Panc1 (cell line): ENCODE measurements around the gene FAF2. TPM values are rescaled to one million over a fixed set of nuclear protein-coding genes. Genes with fewer than 3 reads are reported as not detected.

Source experiments
- ATAC-seq: fragments of 200-7000 bp; cut with Tn5 transposase; 2 replicates; pipeline ENCODE4 v1.9.1; 2020; ENCODE audit warnings: mild to moderate bottlenecking, moderate library complexity
- BruUV-seq: library from RNA; stranded (reverse); fragments of 400-500 nt; replicated peaks from 2 replicates; lab custom pipeline; 2021; lab: Mats Ljungman, UMichigan
- CTCF ChIA-PET: fragments of 300-600 bp; sonication (Branson Sonifier 250); formaldehyde crosslinking; loops from one replicate; lab custom pipeline; 2022; ENCODE audit warnings: antibody characterized with exemption; lab: Charles Lee
- POLR2A ChIA-PET: fragments of 300-600 bp; sonication (Branson Sonifier 250); formaldehyde crosslinking; loops from one replicate; lab custom pipeline; 2022; ENCODE audit warnings: antibody characterized with exemption; lab: Charles Lee
- DNase-seq: peaks from one replicate; pipeline ENCODE4 v3.0.0-alpha.2; 2010; ENCODE audit warnings: low read depth, low spot score
- H3K27ac ChIP-seq: 2 replicates; pipeline ENCODE4 v1.5.1; 2011; ENCODE audit warnings: mild to moderate bottlenecking, low read length, inconsistent platforms
- H3K27me3 ChIP-seq: fragments of 200-500 bp; sonication (Bioruptor generic); 2 replicates; pipeline ENCODE4 v1.6.0; 2014; ENCODE audit warnings: low read length, inconsistent platforms; ENCODE audit not compliant: control insufficient read depth, insufficient read depth
- H3K36me3 ChIP-seq: fragments of 200-500 bp; sonication (Bioruptor generic); 2 replicates; pipeline ENCODE4 v1.5.1; 2014; ENCODE audit warnings: inconsistent platforms, mild to moderate bottlenecking, low read length, moderate library complexity; ENCODE audit not compliant: control insufficient read depth, insufficient read depth
- H3K4me1 ChIP-seq: 2 replicates; pipeline ENCODE4 v1.5.1; 2011; ENCODE audit warnings: inconsistent platforms, mild to moderate bottlenecking, low read length, moderate library complexity; ENCODE audit not compliant: control insufficient read depth, insufficient read depth
- H3K4me3 ChIP-seq, 2 experiments: 2 replicates each; pipeline ENCODE4 v1.5.1; 2011 to 2012; ENCODE audit warnings: low read depth in 2 of 2, low read length in 2 of 2, mild to moderate bottlenecking in 2 of 2, inconsistent platforms in 1 of 2, moderate library complexity in 1 of 2
- H3K9me3 ChIP-seq: fragments of 200-500 bp; sonication (Bioruptor generic); 2 replicates; pipeline ENCODE4 v1.5.1; 2014; ENCODE audit warnings: low read depth, mild to moderate bottlenecking, inconsistent platforms, low read length, moderate library complexity; ENCODE audit not compliant: control insufficient read depth, insufficient read depth
- CTCF ChIP-seq: fragments of 450-650 bp; IDR thresholded peaks from 2 replicates; pipeline ENCODE4 v1.5.1; 2017; ENCODE audit warnings: mild to moderate bottlenecking
- POLR2AphosphoS5 ChIP-seq: IDR thresholded peaks from 2 replicates; pipeline ENCODE4 v1.6.1; 2012; ENCODE audit warnings: mild to moderate bottlenecking, low read depth, low read length, moderate library complexity
- REST ChIP-seq, 2 experiments: IDR thresholded peaks; 2 replicates each; pipeline ENCODE4 v1.6.1; 2011 to 2012; ENCODE audit warnings: low read depth in 2 of 2, control low read depth in 1 of 2, low read length in 1 of 2, mild to moderate bottlenecking in 1 of 2, moderate library complexity in 1 of 2; ENCODE audit not compliant: insufficient read depth in 1 of 2
- SIN3A ChIP-seq: IDR thresholded peaks from 2 replicates; pipeline ENCODE4 v1.6.1; 2012; ENCODE audit warnings: low read depth, mild to moderate bottlenecking, low read length, moderate library complexity, borderline replicate concordance; ENCODE audit not compliant: insufficient read depth
- TCF7L2 ChIP-seq: IDR thresholded peaks from 2 replicates; pipeline ENCODE4 v1.6.1; 2011; ENCODE audit warnings: mild to moderate bottlenecking, low read depth, low read length, inconsistent platforms
- in situ Hi-C: cut with HindIII; loops from 2 replicates; pipeline ENCODE4 v1.10.0; 2016; ENCODE audit warnings: low sequenced_read_pairs, low pct_unique_long_range_greater_than_20kb
- intact Hi-C: fragments of 100-400 bp; cut with micrococcal nuclease; formaldehyde crosslinking; loops from one replicate; pipeline ENCODE4 v1.10.0; 2022; ENCODE audit not compliant: unreplicated experiment
- total RNA-seq: library from RNA; stranded (reverse); gene quantifications from one replicate; pipeline ENCODE4 v1.2.1, GENCODE V29; 2021; ENCODE audit not compliant: unreplicated experiment

The FAF2 gene
- total RNA-seq, 1 experiment from 2014 or later, result 86.6 TPM

DNA sequence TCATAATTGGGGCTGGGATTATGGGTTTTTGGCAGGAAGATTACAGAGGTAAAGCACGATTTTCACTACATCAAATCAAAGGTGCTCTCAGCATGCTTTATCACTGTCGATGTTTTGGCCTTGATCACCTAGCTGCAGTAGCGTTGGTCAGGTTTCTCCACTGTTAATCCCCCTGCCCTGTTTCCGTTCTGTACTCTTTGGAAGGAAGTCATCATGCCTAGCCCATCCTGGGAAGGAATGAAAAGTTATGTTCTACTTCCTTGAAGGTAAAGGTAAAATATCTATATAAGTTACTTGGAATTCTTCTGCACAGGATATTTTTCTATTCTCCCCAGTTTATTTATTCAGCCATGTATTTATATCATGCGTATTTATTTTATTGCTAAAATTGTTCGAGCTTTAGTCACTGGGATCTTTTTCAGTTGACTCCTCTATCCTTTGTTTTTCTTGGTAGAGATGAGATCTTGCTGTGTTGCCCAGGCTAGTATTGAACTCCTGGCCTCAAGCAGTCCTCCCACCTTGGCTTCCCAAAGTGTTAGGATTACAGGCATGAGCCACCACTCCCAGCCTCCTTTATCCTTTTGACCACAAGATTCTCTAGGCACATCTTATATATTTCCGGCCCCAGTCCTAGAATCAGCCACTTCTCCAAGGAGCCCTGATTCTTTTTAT is 25.3 kb downstream of the FAF2 start:
- H3K36me3 ChIP-seq, result no peaks in the 10 kb centered on the region
- peaks cover 16% of the 10 kb centered on the region for H3K4me1 ChIP-seq
- POLR2A ChIA-PET, result no interaction called here
- TF ChIP-seq CTCF (no peak), POLR2AphosphoS5 (no peak), SIN3A (no peak), REST (IDR thresholded peaks at IDR 0.05; ENCODE audit: insufficient read depth in 1 of 2, low read depth in 2 of 2, low read length in 1 of 2) (no peak), TCF7L2 (no peak)
- no peak overlapping the region for H3K27ac ChIP-seq
- no peak for DNase-seq
- BruUV-seq, result no TSS peak
- H3K9me3 ChIP-seq, result no peaks in the 10 kb centered on the region
- H3K4me3 ChIP-seq, result no peak overlapping the region
- ATAC-seq, result peak; percentile 69
- intact Hi-C loops, result no loop called here
- H3K27me3 ChIP-seq, result no peaks in the 10 kb centered on the region
- CTCF ChIA-PET, result no interaction called here
- in situ Hi-C loops, result no loop called here

- POLR2A ChIA-PET, result no interaction called here
- TF ChIP-seq POLR2AphosphoS5 (no peak), TCF7L2 (no peak), SIN3A (no peak), CTCF (no peak), REST (IDR thresholded peaks at IDR 0.05; ENCODE audit: insufficient read depth in 1 of 2, low read depth in 2 of 2, low read length in 1 of 2) (no peak)
- Histone ChIP-seq H3K36me3 (peaks cover 5% of the 10 kb centered on the region; the same call in 1 of the 2 replicates), H3K27ac (no peak overlapping the region), H3K27me3 (no peaks in the 10 kb centered on the region), H3K9me3 (no peaks in the 10 kb centered on the region), H3K4me1 (peaks cover 16% of the 10 kb centered on the region), H3K4me3 (no peak overlapping the region)
- no peak for DNase-seq
- CTCF ChIA-PET, result no interaction called here
- in situ Hi-C loops, result no loop called here
- no TSS peak for BruUV-seq
- intact Hi-C loops, result no loop called here
- ATAC-seq, result no peak
These were observed 26.3 kb downstream of the FAF2 start for GRCh38 chr5:176474476-176474875.
